GM18858 (cell line): ENCODE results near the gene NUP210L.
A peak's percentile ranks its signal among the peaks of the same experiment; 100 is the strongest.

Experiments used
- ATAC-seq: cut with Tn5 transposase; IDR thresholded peaks from one replicate; pipeline ENCODE4 v1.9.1; 2021; ENCODE audit not compliant: unreplicated experiment

The NUP210L gene

DNA sequence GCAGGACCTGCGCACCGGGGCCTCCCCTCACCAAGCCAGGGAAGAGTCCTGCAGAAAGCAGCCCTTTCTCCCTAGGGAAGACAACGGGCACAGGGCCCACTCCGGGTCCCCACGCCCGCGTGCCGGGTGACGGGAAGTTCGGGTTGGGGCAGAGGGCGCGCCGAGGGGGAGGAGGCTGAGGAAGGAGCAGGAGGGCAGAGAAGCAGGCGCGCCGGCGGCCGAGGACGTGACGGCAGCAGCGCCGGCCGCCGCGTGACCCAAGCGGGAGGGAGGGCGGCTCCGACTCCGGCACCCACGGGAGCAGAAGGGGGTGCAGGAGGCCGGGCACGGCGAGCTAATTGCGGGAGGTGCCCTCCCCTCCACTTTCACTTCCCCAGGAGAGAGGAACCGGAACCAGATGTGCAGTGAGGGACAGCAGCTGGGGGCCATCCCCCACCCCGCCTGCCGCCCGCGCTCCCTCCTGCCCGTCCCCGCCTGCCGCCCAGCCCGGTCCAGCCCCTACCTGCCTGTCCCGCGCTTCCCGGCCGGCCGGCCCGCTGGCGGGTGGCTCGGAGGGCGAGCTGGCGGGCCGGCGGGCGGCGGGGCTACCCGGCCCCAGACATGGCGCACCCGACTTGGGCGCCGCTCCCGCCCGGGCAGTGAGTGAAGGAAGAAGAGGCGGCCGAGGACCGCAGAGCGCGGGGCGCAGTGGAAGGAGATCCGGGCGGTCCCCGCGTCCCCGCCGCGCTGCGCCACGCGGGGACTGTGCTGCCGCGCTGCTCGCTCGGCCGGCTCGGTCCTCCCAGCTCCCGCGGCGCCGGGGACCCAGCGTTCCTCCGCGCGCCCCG, 208.9 kb downstream of the NUP210L start:
- ATAC-seq = peak; percentile 61

DNA sequence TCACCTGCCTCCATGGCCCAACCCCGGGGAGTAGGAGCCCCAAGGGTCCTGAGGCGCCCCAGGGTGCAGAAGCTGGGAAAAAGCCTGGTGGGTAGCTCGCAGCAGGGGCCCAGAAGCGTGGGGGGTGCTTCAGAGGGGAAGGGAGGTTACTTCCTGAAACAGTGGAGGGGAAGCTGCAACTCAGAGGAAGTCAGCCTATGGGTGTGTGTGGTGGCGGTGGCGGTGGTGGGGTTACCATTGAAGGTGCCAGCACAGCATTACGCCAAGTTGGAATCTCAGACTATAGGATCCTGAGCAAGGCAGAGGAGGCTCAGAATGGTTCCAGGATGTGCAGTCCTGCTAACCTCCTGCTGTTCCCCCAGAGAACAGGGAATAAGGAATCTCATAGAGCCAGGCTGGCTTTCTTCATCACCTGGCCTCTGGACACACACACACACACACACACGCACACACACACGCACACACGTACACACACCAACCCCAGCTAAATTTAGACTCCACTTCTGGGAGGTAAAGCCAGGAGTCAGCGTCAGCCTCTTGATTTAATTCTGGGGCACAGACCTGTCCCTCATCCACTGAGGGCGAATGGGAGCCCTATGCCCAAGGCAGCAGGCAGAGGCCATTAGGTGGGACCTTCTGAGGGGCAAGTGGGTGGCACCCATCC, 209.6 kb downstream of the NUP210L start:
- ATAC-seq = no peak

DNA sequence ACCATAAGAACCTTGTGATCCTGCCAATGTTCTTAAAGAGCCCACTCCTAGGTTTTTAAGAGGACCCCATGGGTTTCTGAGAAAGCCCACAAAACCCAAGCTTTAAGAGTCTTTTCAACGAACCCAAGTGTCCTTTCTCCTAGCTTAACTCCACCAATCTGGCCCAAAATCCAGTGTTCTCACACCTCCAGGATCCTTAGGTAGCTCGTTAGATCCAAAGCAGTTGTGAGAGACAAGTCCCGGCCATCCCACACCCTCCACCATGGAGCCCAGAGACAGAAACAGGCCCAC, 210.1 kb downstream of the NUP210L start:
- no peak for ATAC-seq

DNA sequence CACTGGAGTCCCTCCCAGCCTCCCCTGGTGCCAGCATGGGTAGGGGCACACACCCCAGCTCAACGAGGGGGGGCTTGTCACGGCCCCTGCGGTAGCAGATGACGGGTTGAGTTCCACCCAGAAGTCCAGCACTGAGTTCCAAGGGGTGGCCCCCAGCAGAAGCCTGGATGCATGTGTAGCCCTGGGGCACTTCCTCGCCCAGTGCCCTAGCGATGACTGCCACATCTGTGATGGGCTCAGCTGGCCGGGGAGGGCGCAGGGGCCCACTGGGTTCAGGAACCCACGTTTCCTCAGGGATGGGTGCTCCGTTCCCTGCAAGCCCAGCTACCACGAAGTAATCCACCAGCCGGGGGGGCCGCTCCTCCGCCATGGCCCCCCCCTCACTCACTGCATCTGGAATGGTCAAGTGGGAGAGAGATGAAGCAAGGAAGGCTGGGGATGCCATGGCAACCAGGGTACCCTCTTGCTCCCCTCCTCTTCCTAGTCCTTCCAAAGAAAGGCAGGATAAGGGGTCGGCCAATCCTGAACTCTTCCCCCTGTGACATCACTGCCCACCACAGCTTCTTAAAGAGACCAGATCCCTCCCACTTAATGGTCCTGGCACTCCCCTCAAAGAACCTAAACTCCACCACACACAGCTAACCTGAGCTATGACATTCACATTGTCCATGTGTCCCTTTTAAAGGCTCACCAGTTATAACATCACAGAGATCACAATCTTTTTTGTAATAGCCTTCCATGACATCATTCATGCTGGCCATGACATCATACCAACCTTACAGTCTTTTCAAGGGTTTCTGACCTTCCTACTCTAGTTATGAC, 210.7 kb downstream of the NUP210L start:
- ATAC-seq = no peak

DNA sequence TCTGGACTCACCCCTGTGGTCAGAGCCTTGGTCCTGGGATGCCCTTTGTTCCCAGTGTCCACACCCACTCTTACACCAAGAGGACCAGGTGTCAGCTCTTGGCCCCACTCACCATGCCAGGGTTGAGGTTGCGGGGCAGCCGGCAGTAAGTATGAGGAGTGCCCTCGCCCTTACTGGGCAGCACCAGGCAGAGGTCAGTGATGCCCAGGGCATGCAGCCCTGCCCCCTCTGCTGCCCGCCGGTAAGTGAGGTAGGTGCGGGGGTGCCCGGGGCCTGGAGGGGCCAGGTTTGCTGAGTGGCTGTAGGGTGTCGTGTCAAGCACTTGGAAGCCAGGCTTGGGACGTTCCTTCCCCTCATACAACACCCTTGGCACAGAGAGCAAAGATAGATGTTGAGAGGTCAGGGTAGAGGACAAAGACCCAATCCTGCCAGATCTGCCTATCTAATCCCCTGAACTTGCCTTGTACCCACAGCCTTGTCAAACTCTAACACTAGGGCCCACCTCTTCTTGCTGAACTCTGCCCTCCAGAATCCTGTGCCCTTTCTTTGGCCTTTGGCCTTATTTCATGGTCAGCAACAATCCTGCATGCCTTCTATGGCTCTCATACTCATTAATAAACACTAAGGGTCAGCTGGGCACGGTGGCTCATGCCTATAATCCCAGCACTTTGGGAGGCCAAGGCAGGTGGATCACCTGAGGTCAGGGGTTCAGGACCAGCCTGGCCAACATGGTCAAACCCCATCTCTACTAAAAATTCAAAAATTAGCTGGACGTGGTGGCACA, 211.9 kb downstream of the NUP210L start:
- no peak for ATAC-seq
